A549 (cell line): ENCODE results near the gene MRAS. TPM values are rescaled to one million over a fixed set of nuclear protein-coding genes. Genes with fewer than 3 reads are reported as not detected.

Source experiments
- ATAC-seq, 2 experiments: fragments of 200-7000 bp in 1 of 2; fragments of >200 bp in 1 of 2; cut with Nextera tagmentation in 1 of 2; cut with Tn5 transposase in 1 of 2; 3 replicates each; pipeline versions ENCODE4 v1.8.0 to v1.9.1; 2018 to 2020; ENCODE audit warnings: mild to moderate bottlenecking in 1 of 2, moderate library complexity in 1 of 2
- CTCF ChIA-PET: fragments of 300-600 bp; sonication (Branson Sonifier 250); formaldehyde crosslinking; extraction: SDS; loops from one replicate; lab custom pipeline; 2021; ENCODE audit warnings: antibody characterized with exemption, inconsistent platforms; lab: Yijun Ruan, JAX
- POLR2A ChIA-PET: fragments of 350-600 bp; formaldehyde crosslinking; extraction: SDS; loops from one replicate; lab custom pipeline; 2021; ENCODE audit warnings: antibody characterized with exemption, inconsistent platforms; lab: Yijun Ruan, JAX
- DNase-seq, 2 experiments: peaks; one replicate each; pipeline versions ENCODE4 v3.0.0 to v3.0.0-alpha.2; 2011 to 2016; ENCODE audit warnings: low read depth in 1 of 2, low spot score in 1 of 2
- FAIRE-seq: peaks from 2 replicates; lab custom pipeline; 2011; peaks lifted over from hg19 to GRCh38; lab: Jason Lieb, UNC
- H3K27ac ChIP-seq, 2 experiments: fragments of >200 bp; sonication (Bioruptor Twin); formaldehyde crosslinking; 3 replicates each; pipeline ENCODE4 v1.5.1; 2016 to 2017
- H3K4me1 ChIP-seq: fragments of >200 bp; sonication (Bioruptor Twin); formaldehyde crosslinking; 3 replicates; pipeline ENCODE4 v1.6.1; 2016
- H3K4me2 ChIP-seq: fragments of >200 bp; sonication (Bioruptor Twin); formaldehyde crosslinking; 3 replicates; pipeline ENCODE4 v1.6.1; 2016
- H3K4me3 ChIP-seq: fragments of >200 bp; sonication (Bioruptor Twin); formaldehyde crosslinking; 3 replicates; pipeline ENCODE4 v1.5.1; 2016
- H3K9me3 ChIP-seq: fragments of >200 bp; sonication (Bioruptor Twin); formaldehyde crosslinking; 3 replicates; pipeline ENCODE4 v1.6.1; 2016
- BHLHE40 ChIP-seq: IDR thresholded peaks from 2 replicates; pipeline ENCODE4 v1.6.1; 2012; ENCODE audit warnings: low read depth, low read length, inconsistent platforms
- CHD2 ChIP-seq: fragments of 150-350 bp; IDR thresholded peaks from 2 replicates; pipeline ENCODE4 v1.6.1; 2014; ENCODE audit warnings: low read length; ENCODE audit not compliant: partially characterized antibody
- CHD4 ChIP-seq: fragments of 200-600 bp; sonication (generic); IDR thresholded peaks from 2 replicates; pipeline ENCODE4 v1.6.1; 2016; ENCODE audit warnings: antibody characterized with exemption, mild to moderate bottlenecking, borderline replicate concordance
- ELK1 ChIP-seq: fragments of 150-350 bp; IDR thresholded peaks from 2 replicates; pipeline ENCODE4 v1.6.1; 2014; ENCODE audit warnings: low read depth, mild to moderate bottlenecking, low read length
- EP300 ChIP-seq, 2 experiments: fragments of >200 bp; sonication (Bioruptor Twin); formaldehyde crosslinking; IDR thresholded peaks; 2 replicates in 1 of 2; 3 replicates in 1 of 2; pipeline ENCODE4 v1.6.1; 2016 to 2017
- FOSB ChIP-seq: fragments of 250-450 bp; sonication (Bioruptor Pico); IDR thresholded peaks from 2 replicates; pipeline ENCODE4 v1.5.0; 2020; ENCODE audit warnings: mild to moderate bottlenecking, moderate library complexity
- FOSL2 ChIP-seq, 2 experiments: fragments of 450-650 bp in 1 of 2; fragments of >200 bp in 1 of 2; sonication (Bioruptor Twin) in 1 of 2; formaldehyde crosslinking; IDR thresholded peaks; 2 replicates each; pipeline versions ENCODE4 v1.5.0 to v1.6.1; 2016 to 2020; ENCODE audit warnings: mild to moderate bottlenecking in 1 of 2, moderate library complexity in 1 of 2
- HDAC2 ChIP-seq: fragments of 200-600 bp; sonication (generic); IDR thresholded peaks from 2 replicates; pipeline ENCODE4 v1.6.1; 2016
- HMGXB4 ChIP-seq: fragments of 250-450 bp; sonication (Bioruptor Pico); IDR thresholded peaks from 2 replicates; pipeline ENCODE4 v1.5.0; 2021; ENCODE audit warnings: mild to moderate bottlenecking, moderate library complexity, borderline replicate concordance
- JUNB ChIP-seq: fragments of >200 bp; sonication (Bioruptor Twin); formaldehyde crosslinking; IDR thresholded peaks from 2 replicates; pipeline ENCODE4 v1.6.1; 2016
- REST ChIP-seq: fragments of 200-600 bp; sonication (generic); IDR thresholded peaks from 2 replicates; pipeline ENCODE4 v1.6.1; 2016; ENCODE audit warnings: antibody characterized with exemption, mild to moderate bottlenecking, moderate library complexity
- RFX5 ChIP-seq: fragments of 450-650 bp; IDR thresholded peaks from 2 replicates; pipeline ENCODE4 v1.7.1; 2014; ENCODE audit warnings: antibody characterized with exemption, mild to moderate bottlenecking, moderate library complexity
- SMC3 ChIP-seq: fragments of >200 bp; sonication (Bioruptor Twin); formaldehyde crosslinking; IDR thresholded peaks from 3 replicates; pipeline ENCODE4 v1.6.1; 2018; ENCODE audit warnings: inconsistent platforms
- WGBS: methylation state at CpG from one replicate; pipeline ENCODE4 v1.1.6; 2017; ENCODE audit errors: missing lambda C conversion rate; 5-methylcytosine and 5-hydroxymethylcytosine counted together
- polyA plus RNA-seq, 4 experiments: library from polyadenylated mRNA; depleted of rRNA in 3 of 4; stranded (reverse); fragments of >200 nt; fragmentation: RNase III in 1 of 4; extraction: RNeasy Plus Mini Kit Qiagen cat#74134 plus additional on column Dnase treatment in 1 of 4; gene quantifications; 2 replicates in 3 of 4; 3 replicates in 1 of 4; pipeline ENCODE4 v1.2.3, GENCODE V29; 2011 to 2017
- TF ChIP-seq, protein P1 (sequence below): IDR thresholded peaks from 2 replicates; pipeline ENCODE4 v1.6.1; 2012; ENCODE audit warnings: low read depth, borderline replicate concordance

MRAS gene
- polyA plus RNA-seq, 2 of the 4 experiments (the other 2 are of a cell fraction), result 11.2 to 15.0 TPM

GRCh38 chr3:138441256-138441655 lies 92.9 kb downstream of the MRAS start (continued):
- TF ChIP-seq, protein P1, sequence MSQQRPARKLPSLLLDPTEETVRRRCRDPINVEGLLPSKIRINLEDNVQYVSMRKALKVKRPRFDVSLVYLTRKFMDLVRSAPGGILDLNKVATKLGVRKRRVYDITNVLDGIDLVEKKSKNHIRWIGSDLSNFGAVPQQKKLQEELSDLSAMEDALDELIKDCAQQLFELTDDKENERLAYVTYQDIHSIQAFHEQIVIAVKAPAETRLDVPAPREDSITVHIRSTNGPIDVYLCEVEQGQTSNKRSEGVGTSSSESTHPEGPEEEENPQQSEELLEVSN, result no peak
- TF ChIP-seq, all 56 proteins: peak for 0

DNA sequence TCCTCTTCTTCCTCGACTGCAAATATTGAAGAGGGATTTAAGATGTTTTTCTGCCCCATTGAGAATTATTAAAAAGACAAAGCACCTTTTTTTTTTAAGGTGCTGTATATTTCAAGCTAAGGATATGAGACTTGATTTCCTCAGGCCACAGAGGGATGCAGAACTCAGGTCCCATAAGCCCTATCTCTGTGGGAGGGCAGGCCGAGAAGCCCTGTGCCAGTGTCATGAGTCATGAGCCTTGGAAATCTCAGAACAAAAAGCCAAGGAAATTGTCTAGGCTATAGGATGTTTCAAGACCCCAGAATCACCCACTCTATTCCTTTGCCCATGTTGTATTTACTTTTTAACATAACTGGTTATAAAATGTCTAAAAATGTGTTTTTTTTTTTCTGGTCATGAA lies 93.4 kb downstream of the MRAS start:
- Histone ChIP-seq H3K27ac (peak overlapping the region; percentile 58 to 85), H3K4me2 (peak overlapping the region; percentile 78), H3K9me3 (no peaks in the 10 kb centered on the region), H3K4me3 (no peak overlapping the region), H3K4me1 (peaks cover 28% of the 10 kb centered on the region)
- POLR2A ChIA-PET, result no interaction called here
- DNase-seq (peak in 1 of 2 experiments; percentile 28), ATAC-seq (peak; percentile 60 to 75; a peak in 3 of 6 replicates), FAIRE-seq (no peak)
- no peak for TF ChIP-seq CHD2
- TF ChIP-seq REST, result no peak
- no peak for TF ChIP-seq FOSB (CRISPR knock-in tag)
- TF ChIP-seq RFX5, result no peak
- no peak for TF ChIP-seq HDAC2
- CTCF ChIA-PET, result interaction anchor here (0.8 kb wide), 1 partner anchor 16 kb away, joined by 3 read pairs; no protein-coding TSS in a partner anchor
- WGBS, result 41% methylated on average over 2 of the region's 2 CpGs

DNA sequence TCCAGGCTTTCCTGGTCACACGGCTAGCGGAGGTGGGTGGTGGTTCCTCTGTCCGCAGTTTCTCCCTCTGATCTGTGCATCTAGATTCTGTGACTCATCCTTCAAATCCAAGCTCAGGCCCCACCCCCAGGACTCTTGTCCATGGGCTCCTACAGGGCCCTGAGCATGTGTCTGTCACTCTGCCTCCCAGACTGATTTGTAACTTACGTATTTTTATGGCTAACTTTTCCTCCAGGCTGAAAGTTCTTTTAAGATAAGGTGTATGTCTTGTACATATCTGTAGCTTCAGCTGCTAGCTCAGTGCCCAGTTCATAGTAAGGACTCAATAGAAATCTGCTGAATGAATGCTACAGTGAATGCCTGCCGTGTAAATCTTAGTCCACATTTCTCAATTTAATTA lies 94.1 kb downstream of the MRAS start:
- 33% methylated on average over 5 of the region's 5 CpGs for WGBS
- H3K9me3 ChIP-seq, result no peaks in the 10 kb centered on the region
- peak; percentile 35 to 78 for DNase-seq
- ChIA-PET POLR2A (interaction anchor here (1.2 kb wide), 1 partner anchor 8 kb away, joined by 5 read pairs; the partner anchor contains the start of gene ESYT3), CTCF (interaction anchor here (1.0 to 2.1 kb wide), 4 partner anchors 8 to 473 kb away, joined by 3 to 9 read pairs (median 4); partner anchors contain the start of gene ESYT3)
- FAIRE-seq, result no peak
- TF ChIP-seq CHD4, result no peak
- TF ChIP-seq FOSL2 (IDR thresholded peaks at IDR 0.05), result no peak
- peak; percentile 56; the same call in 1 of the 2 replicates for TF ChIP-seq FOSL2 (CRISPR knock-in tag; IDR thresholded peaks at IDR 0.05)
- H3K27ac ChIP-seq, result peak overlapping the region; percentile 56 to 68; a peak in 5 of 6 replicates
- H3K4me2 ChIP-seq, result peak overlapping the region; percentile 78
- no peak overlapping the region for H3K4me3 ChIP-seq
- peak; percentile 93 to 94 for ATAC-seq
- peaks cover 28% of the 10 kb centered on the region for H3K4me1 ChIP-seq

DNA sequence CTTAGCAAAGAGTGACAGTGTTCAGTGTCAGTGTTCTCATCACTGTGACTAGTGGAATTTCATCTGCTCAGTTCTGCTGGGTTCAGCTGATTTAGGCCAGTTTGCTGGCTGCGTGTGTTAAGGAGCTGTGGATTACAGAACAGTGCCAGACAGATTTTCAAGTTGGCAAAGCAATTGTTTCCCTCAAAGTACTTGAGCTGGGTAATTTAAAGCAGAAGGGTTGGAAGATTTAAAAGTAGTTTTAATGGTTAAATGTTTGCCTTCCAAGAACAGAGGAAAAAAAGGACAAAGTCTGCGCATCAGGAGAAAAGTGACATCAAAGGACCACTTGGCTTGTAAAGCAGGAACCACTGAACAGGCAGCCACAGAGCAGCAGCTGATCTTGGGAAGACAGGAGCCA lies 94.7 kb downstream of the MRAS start:
- TF ChIP-seq RFX5 (no peak), BHLHE40 (no peak), EP300 (IDR thresholded peaks at IDR 0.05) (no peak), HMGXB4 (CRISPR knock-in tag) (no peak), JUNB (no peak), SMC3 (no peak), ELK1 (no peak), HDAC2 (no peak)
- TF ChIP-seq, all 56 proteins: peak for 0
- FAIRE-seq, result no peak
- ChIA-PET POLR2A (interaction anchor here (1.2 kb wide), 1 partner anchor 8 kb away, joined by 5 read pairs; the partner anchor contains the start of gene ESYT3), CTCF (interaction anchor here (1.0 to 2.1 kb wide), 4 partner anchors 8 to 472 kb away, joined by 3 to 9 read pairs (median 4); partner anchors contain the start of gene ESYT3)
- H3K4me2 ChIP-seq, result no peak overlapping the region
- H3K4me1 ChIP-seq, result peaks cover 28% of the 10 kb centered on the region
- no peak overlapping the region for H3K4me3 ChIP-seq
- H3K27ac ChIP-seq, result peak overlapping the region; percentile 46 to 68; a peak in 1 of 6 replicates
- no peak for DNase-seq
- 93% methylated on average over 2 of the region's 2 CpGs for WGBS
- H3K9me3 ChIP-seq, result no peaks in the 10 kb centered on the region
- no peak for ATAC-seq
